ENCODE measurements around the gene CABP4. TPM values are rescaled to one million over a fixed set of nuclear protein-coding genes. Genes with fewer than 3 reads are reported as not detected.

Gene CABP4
- 1 to 10 TPM; 1.2 to 1.3 TPM for total RNA-seq
- long read RNA-seq = 0 reads

GRCh38 chr11:67455054-67455453 is at the start of gene CABP4:
Gene CABP4 (plus strand): TSS chr11:67455354. CDS start chr11:67455424, 70 bp downstream.
- intact Hi-C loops (cut with DNase I) = no loop called here
- ATAC-seq = no peak

GRCh38 chr11:67405688-67406339 is 49.3 kb upstream of the CABP4 start:
- ATAC-seq (no peak), DNase-seq (no peak)
- intact Hi-C loops (cut with DNase I) = loop anchor here in 1 of 2 donors (10.0 kb wide), 1 partner anchor 59 kb away; the partner anchor contains the start of gene TMEM134

More at GRCh38 chr11:67455054-67455453, at the start of gene CABP4:
- DNase-seq = no peak

DNA sequence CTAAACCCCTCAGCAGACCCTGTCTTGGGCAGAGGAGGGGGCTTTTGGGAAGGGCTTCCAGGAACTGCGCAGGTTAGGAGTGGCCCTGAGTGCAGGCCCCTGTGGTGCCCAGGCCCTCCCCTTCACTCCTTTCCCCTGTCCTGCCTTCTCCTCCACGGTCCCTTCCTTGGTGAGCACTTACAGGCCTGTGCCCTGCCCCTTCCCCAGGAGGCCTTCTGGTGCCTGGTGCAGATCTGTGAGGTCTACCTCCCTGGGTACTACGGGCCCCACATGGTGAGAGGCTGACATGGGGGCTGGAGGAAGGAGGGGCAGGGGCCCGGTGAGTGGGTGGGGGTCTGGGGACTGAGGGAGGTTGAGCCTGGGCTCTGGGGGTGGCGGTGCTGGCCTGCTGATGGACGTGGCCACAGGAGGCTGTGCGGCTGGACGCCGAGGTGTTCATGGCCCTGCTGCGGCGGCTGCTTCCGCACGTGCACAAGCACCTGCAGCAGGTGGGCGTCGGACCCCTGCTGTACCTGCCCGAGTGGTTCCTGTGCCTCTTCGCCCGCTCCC is 48.7 kb upstream of the CABP4 start:
- intact Hi-C loops (cut with DNase I) = loop anchor here in 1 of 2 donors (10.0 kb wide), 1 partner anchor 58 kb away; the partner anchor contains the start of gene TMEM134

DNA sequence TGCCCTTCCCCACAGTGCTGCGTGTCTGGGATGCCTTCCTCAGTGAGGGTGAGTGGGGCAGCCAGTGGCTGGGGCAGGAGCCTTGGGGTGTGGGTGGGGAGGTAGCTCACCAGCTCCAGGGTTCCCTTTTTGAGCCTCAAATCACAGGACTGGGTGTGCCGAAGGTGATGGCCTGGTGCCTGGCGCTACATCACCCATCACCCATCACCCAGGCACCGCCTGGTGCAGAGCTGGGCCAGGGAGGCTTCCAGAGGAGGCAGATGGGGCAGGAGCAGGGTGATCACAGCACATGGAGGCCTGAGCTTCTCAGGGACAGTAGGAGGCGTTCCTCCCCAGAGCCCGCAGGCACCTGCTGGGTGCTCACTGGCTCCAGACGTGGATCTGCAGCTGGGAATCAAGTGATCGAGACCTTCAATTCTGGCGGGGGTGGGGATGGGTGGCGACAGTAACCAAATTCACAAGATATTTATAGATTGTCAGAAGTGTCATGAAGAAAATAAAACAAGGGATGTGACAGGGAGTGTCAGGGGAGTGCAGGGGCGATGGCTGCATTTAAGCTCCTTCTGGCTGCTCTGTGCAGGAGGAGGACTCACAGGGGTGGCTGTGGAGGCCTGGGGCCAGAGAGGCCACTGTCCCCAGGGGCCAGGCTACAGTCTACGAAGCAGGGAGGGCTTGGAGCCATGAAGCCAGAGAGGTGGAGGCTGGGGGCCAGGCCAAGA is 48.0 kb upstream of the CABP4 start:
- intact Hi-C loops (cut with DNase I) = loop anchor here in 1 of 2 donors (10.0 kb wide), 1 partner anchor 58 kb away; the partner anchor contains the start of gene TMEM134
- ATAC-seq = peak; percentile 28 to 40

More for the DNA sequence above, 48.7 kb upstream of the CABP4 start:
- ATAC-seq (no peak), DNase-seq (no peak)

GRCh38 chr11:67407688-67408163 is 47.4 kb upstream of the CABP4 start:
- ATAC-seq (no peak), DNase-seq (no peak)
- intact Hi-C loops (cut with DNase I) = loop anchor here in 1 of 2 donors (10.0 kb wide), 1 partner anchor 57 kb away; the partner anchor contains the start of gene TMEM134

More for the DNA sequence above, 48.0 kb upstream of the CABP4 start:
- DNase-seq = no peak

- DNase-seq = no peak
- intact Hi-C loops (cut with DNase I) = loop anchor here in 1 of 2 donors (10.0 kb wide), 1 partner anchor 56 kb away; the partner anchor contains the start of gene TMEM134
- no peak for ATAC-seq
These were observed 46.5 kb upstream of the CABP4 start for GRCh38 chr11:67408437-67409200.

DNA sequence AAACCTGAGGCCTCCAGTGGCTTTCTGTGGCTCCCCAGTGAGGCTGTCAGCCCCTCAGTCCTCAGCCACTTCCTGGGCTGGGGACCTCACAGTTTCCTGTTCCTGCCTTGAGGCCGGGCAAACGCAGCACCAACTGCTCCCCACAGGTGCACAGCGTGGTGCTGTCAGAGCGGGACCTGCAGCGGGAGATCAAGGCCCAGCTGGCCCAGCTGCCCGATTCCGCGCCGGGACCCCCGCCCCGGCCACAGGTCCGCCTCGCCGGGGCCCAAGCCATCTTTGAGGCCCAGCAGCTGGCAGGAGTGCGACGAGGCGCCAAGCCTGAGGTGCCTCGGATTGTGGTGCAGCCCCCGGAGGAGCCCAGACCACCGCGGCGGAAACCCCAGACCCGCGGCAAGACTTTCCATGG is 45.9 kb upstream of the CABP4 start:
- intact Hi-C loops (cut with DNase I) = loop anchor here in 1 of 2 donors (10.0 kb wide), 1 partner anchor 56 kb away; the partner anchor contains the start of gene TMEM134
- peak in 1 of 2 donors; percentile 14 for ATAC-seq
- no peak for DNase-seq

- intact Hi-C loops (cut with DNase I) = loop anchor here in 1 of 2 donors (10.0 kb wide), 1 partner anchor 55 kb away; the partner anchor contains the start of gene TMEM134
- DNase-seq (no peak), ATAC-seq (no peak)
These were observed 45.3 kb upstream of the CABP4 start for GRCh38 chr11:67409781-67410368.

DNA sequence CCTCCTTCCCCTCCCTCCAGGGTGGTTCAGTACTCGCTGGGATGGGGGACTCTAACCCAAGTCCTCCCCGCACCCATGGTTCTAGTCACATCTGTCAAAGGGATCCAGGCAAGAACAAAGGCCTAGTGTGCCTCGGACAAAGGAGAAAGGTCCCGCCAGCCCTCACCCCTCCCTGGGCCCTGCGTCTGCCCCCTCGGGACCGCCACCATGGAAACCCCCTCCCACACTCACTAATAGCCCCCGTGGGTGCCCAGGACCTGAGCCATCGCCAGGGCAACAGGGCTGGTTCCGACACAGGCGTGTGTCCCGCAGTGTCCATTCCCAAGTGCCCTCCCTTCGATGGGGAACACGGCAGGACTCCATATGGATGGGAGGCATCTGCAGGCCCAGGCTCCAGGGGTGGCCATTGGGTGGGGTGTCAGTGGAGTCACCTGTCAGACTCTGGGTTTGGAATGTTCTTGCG is 44.8 kb upstream of the CABP4 start:
- intact Hi-C loops (cut with DNase I) = no loop called here
- DNase-seq = no peak
- no peak for ATAC-seq

- intact Hi-C loops (cut with DNase I) = no loop called here
- no peak for DNase-seq
- no peak for ATAC-seq
These were observed 44.0 kb upstream of the CABP4 start for GRCh38 chr11:67410984-67411784.

DNA sequence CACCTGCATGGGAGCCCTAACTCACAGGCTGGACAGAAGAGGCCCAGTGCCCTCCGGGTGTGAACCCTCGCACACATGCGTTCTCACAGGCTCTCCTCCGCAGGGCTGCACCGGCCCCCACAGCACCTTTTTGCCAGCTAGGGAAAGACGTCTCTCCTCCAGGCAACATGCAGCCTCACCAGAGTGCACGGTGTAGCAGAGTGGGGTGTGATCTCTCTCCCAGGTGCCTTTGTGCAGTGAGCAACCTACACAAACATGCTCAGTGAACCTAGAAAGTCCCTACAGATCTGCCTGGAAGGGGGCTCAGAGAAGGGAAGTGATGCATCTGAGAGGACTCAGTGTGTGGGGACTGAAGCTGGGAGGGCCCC is 43.4 kb upstream of the CABP4 start:
- intact Hi-C loops (cut with DNase I) = no loop called here
- no peak for DNase-seq
- no peak for ATAC-seq

- intact Hi-C loops (cut with DNase I) = no loop called here
- ATAC-seq (no peak), DNase-seq (no peak)
These were observed 42.5 kb upstream of the CABP4 start for GRCh38 chr11:67412495-67413179.

DNA sequence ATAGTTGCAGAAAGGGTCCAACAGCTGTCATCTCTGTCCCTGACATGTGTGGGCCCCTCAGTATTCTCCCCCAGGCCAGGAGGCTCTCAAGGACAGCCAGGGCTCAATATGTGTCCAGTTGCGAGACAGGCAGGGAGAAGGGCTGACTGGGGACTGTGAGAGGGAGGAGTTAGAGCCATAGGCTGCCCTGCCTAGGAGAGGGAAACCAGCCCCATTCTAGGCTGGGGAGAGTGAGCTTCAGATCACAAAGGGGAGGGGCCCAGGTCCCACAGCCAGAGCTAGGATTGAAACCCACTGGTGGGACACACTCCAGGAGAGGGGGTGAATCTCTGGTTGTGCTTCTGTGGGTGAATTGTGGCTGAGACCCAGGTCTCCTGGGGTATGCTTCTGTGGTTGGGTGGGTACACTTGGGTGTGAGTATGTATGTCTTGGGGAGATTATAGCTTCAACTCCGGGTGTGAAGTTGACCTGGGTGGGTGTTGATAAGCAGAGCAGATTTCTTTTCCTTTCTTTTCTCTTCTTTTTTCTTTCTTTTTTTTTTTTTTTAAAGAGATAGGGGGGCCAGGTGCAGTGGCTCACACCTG is 41.8 kb upstream of the CABP4 start:
- DNase-seq = no peak
- intact Hi-C loops (cut with DNase I) = no loop called here
- no peak for ATAC-seq

DNA sequence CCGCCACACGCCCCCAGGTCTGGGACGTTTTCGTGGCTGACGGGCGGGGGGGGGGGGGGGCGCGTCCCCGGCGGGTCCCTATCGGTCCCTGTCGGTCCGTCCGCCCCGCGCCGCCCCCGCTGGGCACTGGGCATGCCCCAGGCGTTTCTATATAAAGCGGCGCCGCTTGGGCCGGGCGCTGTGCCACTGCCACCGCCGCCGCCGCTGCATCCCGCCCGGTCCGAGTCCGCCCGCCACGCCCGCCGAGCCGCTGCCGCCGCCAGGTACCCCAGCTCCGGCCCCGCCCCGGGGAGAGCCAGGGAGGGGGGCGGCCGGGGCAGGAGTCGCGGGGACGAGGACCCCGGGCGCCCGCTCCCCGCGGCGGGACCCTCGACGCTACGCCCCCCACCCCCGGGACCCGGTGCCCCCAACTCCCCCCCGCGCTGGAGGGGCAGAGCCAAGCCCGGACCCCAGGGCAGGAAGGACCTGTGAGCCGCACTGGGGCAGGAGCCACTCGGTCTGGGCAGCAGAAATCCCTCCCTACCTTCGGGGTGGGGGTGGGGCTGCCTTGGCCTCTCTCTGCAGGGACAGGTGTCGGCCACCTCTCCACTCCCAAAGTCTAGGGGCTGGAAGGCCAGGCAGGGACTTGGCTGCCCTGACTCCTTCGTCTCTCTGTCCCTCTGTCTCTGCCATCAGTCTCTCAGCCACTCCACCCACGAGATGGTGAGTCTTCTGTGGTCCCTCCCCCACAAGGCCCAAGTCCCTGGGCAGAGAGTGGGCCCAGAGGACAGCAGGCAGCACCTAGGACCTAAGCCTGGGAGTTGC is 39.5 kb upstream of the CABP4 start, which contains the start of gene CARNS1:
Gene CARNS1 (plus strand): TSS at position 178 of the 804 bp plus-strand sequence. CDS start 522 bp downstream, at position 700.
- DNase-seq = no peak
- peak in 1 of 2 donors; percentile 0 for ATAC-seq
- intact Hi-C loops (cut with DNase I) = no loop called here

- DNase-seq (peak; percentile 73), ATAC-seq (no peak)
- intact Hi-C loops (cut with DNase I) = no loop called here
These were observed 38.5 kb upstream of the CABP4 start for GRCh38 chr11:67416416-67417335.
